ENCODE measurements around the gene EDRF1.

- TF ChIP-seq MAX (IDR thresholded peaks at IDR 0.05) (no peak), SIN3A (conservative IDR thresholded peaks at IDR 0.05 in 1 of 2, IDR thresholded peaks at IDR 0.05 in 1 of 2; ENCODE audit: low read depth in 1 of 2, low read length in 2 of 2) (no peak), CTCF (IDR thresholded peaks at IDR 0.05; ENCODE audit: control extremely low read depth in 1 of 3, insufficient read depth in 1 of 3, low read depth in 1 of 3, low read length in 3 of 3) (no peak), POLR2AphosphoS5 (IDR thresholded peaks at IDR 0.05; ENCODE audit: low read depth, low read length) (no peak), ZNF274 (IDR thresholded peaks at IDR 0.05; ENCODE audit: borderline replicate concordance, extremely low read depth, low read length) (no peak), SP2 (IDR thresholded peaks at IDR 0.05; ENCODE audit: low read length) (no peak), TAF7 (optimal IDR thresholded peaks at IDR 0.05; ENCODE audit: borderline replicate concordance, low read depth, low read length) (no peak), YY1 (IDR thresholded peaks at IDR 0.05; ENCODE audit: low read depth, low read length) (no peak), GTF2F1 (IDR thresholded peaks at IDR 0.05; ENCODE audit: borderline replicate concordance, low read depth, low read length) (no peak), HDAC6 (IDR thresholded peaks at IDR 0.05; ENCODE audit: low read depth, low read length) (no peak), EP300 (IDR thresholded peaks at IDR 0.05; ENCODE audit: borderline replicate concordance in 1 of 2, low read depth in 2 of 2, low read length in 2 of 2) (no peak), JUN (IDR thresholded peaks at IDR 0.05; ENCODE audit: low read depth, low read length) (no peak), NRF1 (IDR thresholded peaks at IDR 0.05; ENCODE audit: low read depth, low read length) (no peak)
- TF ChIP-seq, protein P1, sequence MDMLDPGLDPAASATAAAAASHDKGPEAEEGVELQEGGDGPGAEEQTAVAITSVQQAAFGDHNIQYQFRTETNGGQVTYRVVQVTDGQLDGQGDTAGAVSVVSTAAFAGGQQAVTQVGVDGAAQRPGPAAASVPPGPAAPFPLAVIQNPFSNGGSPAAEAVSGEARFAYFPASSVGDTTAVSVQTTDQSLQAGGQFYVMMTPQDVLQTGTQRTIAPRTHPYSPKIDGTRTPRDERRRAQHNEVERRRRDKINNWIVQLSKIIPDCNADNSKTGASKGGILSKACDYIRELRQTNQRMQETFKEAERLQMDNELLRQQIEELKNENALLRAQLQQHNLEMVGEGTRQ (IDR thresholded peaks at IDR 0.05; ENCODE audit: low read length): no peak
These were observed 7.4 kb downstream of the EDRF1 start for GRCh38 chr10:125726914-125727313.
